Hepatocyte (in vitro differentiated cells): Measurements from ENCODE around the gene CSNK2A1.

Experiments used
- EZH2 ChIP-seq: fragments of 200-600 bp; sonication (generic); IDR thresholded peaks from 2 replicates; pipeline ENCODE4 v1.6.1; 2016; ENCODE audit warnings: antibody characterized with exemption, mild to moderate bottlenecking, borderline replicate concordance
- TF ChIP-seq, protein P1 (sequence below): fragments of 200-600 bp; sonication (generic); IDR thresholded peaks from 2 replicates; pipeline ENCODE4 v1.5.1; 2016; ENCODE audit warnings: antibody characterized with exemption, mild to moderate bottlenecking; ENCODE audit not compliant: poor library complexity

DNA sequence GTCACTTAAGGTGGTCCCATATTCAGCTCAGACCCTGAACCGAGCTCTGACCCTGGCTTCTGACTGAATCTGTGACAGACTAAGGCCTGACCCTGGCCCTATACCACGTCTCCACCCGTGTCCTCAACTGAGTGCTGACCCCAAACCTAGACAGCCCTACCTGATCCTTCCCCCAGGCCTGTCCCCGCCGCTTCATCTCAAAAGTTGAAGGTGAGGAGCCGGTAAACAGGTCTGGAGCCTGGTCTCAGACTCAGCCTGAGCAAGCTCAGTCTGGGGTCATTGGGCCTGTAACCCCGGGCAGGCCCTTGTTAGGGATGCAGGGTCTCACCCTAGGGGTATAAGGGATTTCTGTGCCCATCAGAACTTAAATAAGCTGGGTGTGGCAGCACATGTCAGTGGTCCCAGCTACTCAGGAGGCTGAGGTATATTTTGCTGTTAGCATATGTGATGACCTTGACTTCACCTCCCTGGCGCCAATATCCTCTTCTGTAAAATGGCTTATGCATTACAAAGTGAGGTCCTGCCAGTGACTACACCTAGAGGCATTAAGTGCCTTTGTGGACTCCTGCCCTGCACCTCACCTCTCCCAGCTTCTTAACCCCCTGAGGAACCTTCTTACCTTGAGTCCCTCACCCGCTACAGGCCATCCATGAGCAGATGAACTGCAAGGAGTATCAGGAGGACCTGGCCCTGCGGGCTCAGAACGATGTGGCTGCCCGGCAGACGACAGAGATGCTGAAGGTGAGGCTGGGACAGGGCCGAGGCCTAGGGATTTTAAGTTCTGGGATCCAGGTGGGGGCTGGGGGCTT lies 115.5 kb downstream of the CSNK2A1 start:
- TF ChIP-seq, protein P1, sequence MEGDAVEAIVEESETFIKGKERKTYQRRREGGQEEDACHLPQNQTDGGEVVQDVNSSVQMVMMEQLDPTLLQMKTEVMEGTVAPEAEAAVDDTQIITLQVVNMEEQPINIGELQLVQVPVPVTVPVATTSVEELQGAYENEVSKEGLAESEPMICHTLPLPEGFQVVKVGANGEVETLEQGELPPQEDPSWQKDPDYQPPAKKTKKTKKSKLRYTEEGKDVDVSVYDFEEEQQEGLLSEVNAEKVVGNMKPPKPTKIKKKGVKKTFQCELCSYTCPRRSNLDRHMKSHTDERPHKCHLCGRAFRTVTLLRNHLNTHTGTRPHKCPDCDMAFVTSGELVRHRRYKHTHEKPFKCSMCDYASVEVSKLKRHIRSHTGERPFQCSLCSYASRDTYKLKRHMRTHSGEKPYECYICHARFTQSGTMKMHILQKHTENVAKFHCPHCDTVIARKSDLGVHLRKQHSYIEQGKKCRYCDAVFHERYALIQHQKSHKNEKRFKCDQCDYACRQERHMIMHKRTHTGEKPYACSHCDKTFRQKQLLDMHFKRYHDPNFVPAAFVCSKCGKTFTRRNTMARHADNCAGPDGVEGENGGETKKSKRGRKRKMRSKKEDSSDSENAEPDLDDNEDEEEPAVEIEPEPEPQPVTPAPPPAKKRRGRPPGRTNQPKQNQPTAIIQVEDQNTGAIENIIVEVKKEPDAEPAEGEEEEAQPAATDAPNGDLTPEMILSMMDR: no peak
- TF ChIP-seq EZH2: no peak
